Left ventricle myocardium inferior (tissue), 1 donor: ENCODE measurements around the gene VASN. TPM values are rescaled to one million over a fixed set of nuclear protein-coding genes. Genes with fewer than 3 reads are reported as not detected.
"Not testable (repeated sequence)": the region's sequence is repeated elsewhere in the genome, so short reads cannot be mapped to it uniquely, and the experiment has no call there.

Experiments used
- DNase-seq: peaks from one replicate; pipeline ENCODE4 v3.0.0-alpha.2; 2020
- H3K27ac ChIP-seq: fragments of 200-600 bp; replicated peaks from 2 replicates; pipeline ENCODE4 v1.8.0; 2021
- H3K27me3 ChIP-seq: fragments of 200-600 bp; 2 replicates; pipeline ENCODE4 v1.8.0; 2021; ENCODE audit warnings: low read depth
- H3K36me3 ChIP-seq: fragments of 200-600 bp; 2 replicates; pipeline ENCODE4 v1.8.0; 2021
- H3K4me1 ChIP-seq: fragments of 200-600 bp; 2 replicates; pipeline ENCODE4 v1.8.0; 2021
- H3K4me3 ChIP-seq: fragments of 200-600 bp; 2 replicates; pipeline ENCODE4 v1.8.0; 2021; ENCODE audit warnings: mild to moderate bottlenecking, moderate library complexity
- H3K9me3 ChIP-seq: fragments of 200-600 bp; replicated peaks from 2 replicates; pipeline ENCODE4 v1.8.0; 2021
- CTCF ChIP-seq: fragments of 200-600 bp; IDR thresholded peaks from 2 replicates; pipeline ENCODE4 v1.8.0; 2021; ENCODE audit warnings: antibody characterized with exemption, mild to moderate bottlenecking, borderline replicate concordance
- intact Hi-C: fragments of 100-400 bp; cut with micrococcal nuclease; formaldehyde crosslinking; loops from one replicate; pipeline ENCODE4 v1.11.0; 2022
- total RNA-seq: library from RNA; stranded (reverse); fragmentation: NEBNext Ultra II Directional; extraction: Animal tissue kit (Norgen Biotek cat#: 25700); gene quantifications from one replicate; pipeline ENCODE4 v1.2.1, GENCODE V29; 2021
- donor health status: DM: no; HTN: yes; CAD: no; lungs with severe emphysema.

VASN gene
- total RNA-seq, 1 donor from 2014 or later: 5.5 TPM

DNA sequence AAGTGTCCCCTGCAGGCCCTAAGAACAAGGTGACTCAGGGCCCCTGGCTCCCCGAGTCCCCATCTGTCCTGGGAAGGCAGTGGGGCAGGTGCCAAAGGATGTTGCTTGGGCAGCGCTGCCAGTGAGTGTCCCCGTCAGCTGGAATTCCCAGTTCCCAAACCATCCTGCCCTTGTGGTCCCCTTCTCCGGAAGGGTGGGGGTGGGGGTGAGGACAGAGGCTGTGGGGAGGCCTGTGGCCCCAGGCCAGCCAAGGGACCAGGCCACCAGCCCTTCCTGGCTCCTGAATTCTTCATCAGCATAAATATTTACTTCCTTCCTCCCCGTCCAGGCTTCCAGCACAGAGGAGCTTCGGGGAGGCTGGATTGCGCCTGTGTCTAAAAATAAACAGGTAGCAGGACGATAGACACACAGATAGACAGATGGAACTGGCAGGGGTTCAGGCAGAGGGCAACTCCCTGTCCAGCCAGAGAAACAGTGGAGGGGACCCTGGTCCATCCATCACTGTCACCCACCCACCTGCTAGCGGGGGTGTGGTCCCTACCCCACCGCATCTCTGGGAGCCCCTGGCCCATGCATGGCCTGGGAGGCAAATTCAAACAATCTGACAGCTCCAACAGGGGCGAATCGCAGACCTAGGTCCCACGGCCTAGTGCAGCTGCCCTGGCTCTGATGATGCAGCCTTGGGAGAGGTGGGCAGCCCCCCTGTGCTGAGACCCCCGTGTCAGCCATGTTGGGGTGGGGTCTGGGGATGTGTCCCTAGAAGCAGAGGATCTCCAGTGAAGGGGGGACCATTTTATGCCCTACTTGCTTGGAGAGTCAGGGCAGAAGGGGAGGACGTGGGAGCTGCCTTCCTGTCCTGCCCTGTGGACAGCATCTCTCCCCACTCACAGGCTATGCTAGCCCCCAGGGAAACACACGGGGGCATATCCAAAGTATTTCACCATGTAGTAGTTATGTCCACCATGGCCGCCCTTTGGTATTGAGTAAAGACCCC, 42.6 kb upstream of the VASN start:
- peaks cover 14% of the 10 kb centered on the region for H3K36me3 ChIP-seq
- H3K9me3 ChIP-seq: no peaks in the 10 kb centered on the region
- TF ChIP-seq CTCF: no peak
- no peaks in the 10 kb centered on the region for H3K27me3 ChIP-seq
- H3K4me1 ChIP-seq: peaks cover 66% of the 10 kb centered on the region
- H3K27ac ChIP-seq: peak overlapping the region; percentile 96
- intact Hi-C loops: no loop called here
- peak; percentile 54 for DNase-seq
- peak overlapping the region; percentile 69 for H3K4me3 ChIP-seq

DNA sequence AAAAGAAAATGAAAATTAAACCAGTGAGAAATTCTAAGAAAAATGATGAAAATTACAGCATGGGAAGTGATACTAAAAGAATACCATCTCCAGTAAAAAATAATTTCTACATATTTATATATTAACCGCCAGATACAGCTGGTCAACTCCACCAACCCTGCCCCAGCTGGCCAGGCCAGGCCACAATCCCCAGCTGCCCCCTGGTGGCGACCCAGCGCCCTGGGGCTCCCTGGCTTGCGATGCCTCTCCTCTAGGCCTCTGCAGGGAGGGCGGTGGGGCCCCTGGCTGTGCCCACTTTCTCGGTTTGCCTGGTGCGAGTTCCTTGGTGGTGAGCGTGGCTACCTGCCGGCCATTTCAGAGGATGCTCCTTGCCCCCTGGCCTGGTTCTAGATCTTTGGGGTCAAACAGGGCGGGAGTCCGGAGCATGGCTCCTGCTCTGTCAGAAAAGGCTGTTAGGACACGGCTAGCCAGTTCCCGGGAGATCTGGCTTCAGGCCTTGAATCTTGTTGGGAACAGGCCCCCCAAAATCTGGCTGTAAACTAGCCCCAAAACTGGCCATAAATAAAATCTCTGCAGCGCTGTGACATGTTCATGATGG, 41.3 kb upstream of the VASN start:
- TF ChIP-seq CTCF: peak; percentile 99
- H3K4me3 ChIP-seq: no peak overlapping the region
- intact Hi-C loops: loop anchor here (5.0 kb wide), 1 partner anchor 43 kb away; no protein-coding TSS in a partner anchor
- H3K4me1 ChIP-seq: peaks cover 53% of the 10 kb centered on the region
- H3K27me3 ChIP-seq: no peaks in the 10 kb centered on the region
- peak; percentile 85 for DNase-seq
- H3K36me3 ChIP-seq: peaks cover 22% of the 10 kb centered on the region
- no peaks in the 10 kb centered on the region for H3K9me3 ChIP-seq
- H3K27ac ChIP-seq: peak overlapping the region; percentile 96

DNA sequence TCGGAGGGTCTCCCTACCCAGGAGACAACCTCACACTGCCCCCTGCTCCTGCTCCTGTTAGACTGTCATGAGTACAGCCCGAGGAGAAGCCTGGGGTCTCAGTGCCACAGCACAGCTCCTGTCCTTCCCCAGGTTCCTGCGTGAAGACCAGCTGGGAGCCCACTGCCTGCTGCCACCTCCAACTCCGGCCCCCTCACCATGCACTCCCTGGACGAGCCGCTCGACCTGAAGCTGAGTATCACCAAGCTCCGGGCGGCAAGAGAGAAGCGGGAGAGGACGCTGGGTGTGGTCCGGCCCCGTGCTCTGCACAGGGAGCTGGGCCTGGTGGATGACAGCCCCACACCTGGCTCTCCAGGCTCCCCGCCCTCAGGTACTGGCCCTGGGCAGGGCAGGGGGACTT, 39.6 kb upstream of the VASN start:
- intact Hi-C loops: loop anchor here (5.0 kb wide), 1 partner anchor 45 kb away; no protein-coding TSS in a partner anchor
- Histone ChIP-seq H3K27me3 (no peaks in the 10 kb centered on the region), H3K27ac (no peak overlapping the region), H3K9me3 (no peaks in the 10 kb centered on the region), H3K36me3 (peaks cover 40% of the 10 kb centered on the region), H3K4me1 (peaks cover 36% of the 10 kb centered on the region), H3K4me3 (no peak overlapping the region)
- DNase-seq: no peak
- TF ChIP-seq CTCF: no peak

DNA sequence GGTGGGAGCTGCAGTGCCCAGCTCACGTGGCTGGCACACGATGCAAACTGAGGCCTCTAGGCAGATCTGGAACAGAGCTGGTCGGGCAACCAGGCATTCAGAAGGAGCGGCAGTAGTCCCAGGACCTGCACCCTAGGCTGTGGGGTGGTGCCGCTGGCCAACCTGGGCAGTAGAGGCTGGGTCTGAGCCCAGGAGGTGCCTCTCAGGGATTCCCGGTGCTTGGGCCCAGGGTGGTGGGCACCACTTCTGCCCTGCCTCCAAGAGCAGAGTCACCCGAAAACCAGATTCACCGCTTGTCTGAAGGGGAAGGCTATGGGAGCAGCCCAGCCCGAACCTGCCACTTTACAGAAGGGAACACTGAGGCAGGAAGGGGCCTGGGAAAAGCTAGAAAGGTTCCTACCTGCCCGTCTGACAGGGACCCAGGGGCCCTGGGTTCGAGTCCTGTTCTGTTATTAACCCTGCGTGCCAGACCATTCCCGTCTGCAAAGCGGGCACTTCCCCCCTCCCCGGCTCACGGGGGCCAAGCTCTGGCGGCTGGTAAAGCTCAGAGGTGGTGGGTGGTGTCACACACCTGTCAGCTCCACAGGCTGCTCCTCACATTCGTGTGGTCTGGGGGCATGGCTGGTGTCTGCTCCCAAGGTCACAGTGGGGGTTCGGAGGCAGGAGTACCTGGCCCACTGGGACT, 38.9 kb upstream of the VASN start:
- intact Hi-C loops: loop anchor here (5.0 kb wide), 1 partner anchor 45 kb away; no protein-coding TSS in a partner anchor
- no peaks in the 10 kb centered on the region for H3K9me3 ChIP-seq
- no peak for TF ChIP-seq CTCF
- H3K4me3 ChIP-seq: no peak overlapping the region
- H3K36me3 ChIP-seq: peaks cover 46% of the 10 kb centered on the region
- peaks cover 29% of the 10 kb centered on the region for H3K4me1 ChIP-seq
- no peak overlapping the region for H3K27ac ChIP-seq
- no peaks in the 10 kb centered on the region for H3K27me3 ChIP-seq
- DNase-seq: no peak

GRCh38 chr16:4333308-4333638, 38.4 kb upstream of the VASN start:
- no peak for TF ChIP-seq CTCF
- intact Hi-C loops: loop anchor here (5.0 kb wide), 1 partner anchor 46 kb away; no protein-coding TSS in a partner anchor
- Histone ChIP-seq H3K36me3 (peaks cover 51% of the 10 kb centered on the region), H3K4me1 (peaks cover 27% of the 10 kb centered on the region), H3K27me3 (no peaks in the 10 kb centered on the region), H3K9me3 (no peaks in the 10 kb centered on the region), H3K27ac (no peak overlapping the region), H3K4me3 (no peak overlapping the region)
- DNase-seq: no peak

GRCh38 chr16:4333714-4334113, 37.9 kb upstream of the VASN start:
- not testable (repeated sequence) for H3K27ac ChIP-seq, DNase-seq, H3K4me3 ChIP-seq, H3K27me3 ChIP-seq, H3K9me3 ChIP-seq
- Histone ChIP-seq H3K4me1 (peaks cover 27% of the 10 kb centered on the region), H3K36me3 (peaks cover 54% of the 10 kb centered on the region)
- intact Hi-C loops: loop anchor here (5.0 kb wide), 1 partner anchor 46 kb away; no protein-coding TSS in a partner anchor
